CD4-positive, alpha-beta T cell (primary cell): ENCODE measurements around the gene DNAH17. TPM values are rescaled to one million over a fixed set of nuclear protein-coding genes. Genes with fewer than 3 reads are reported as not detected.

Experiments
- ATAC-seq: fragments of 200-7000 bp; cut with Tn5 transposase; one replicate; pipeline ENCODE4 v1.10.0; 2022; ENCODE audit warnings: mild to moderate bottlenecking; ENCODE audit not compliant: poor library complexity
- CTCF ChIA-PET: fragments of 350-600 bp; sonication (Branson Sonifier 250); formaldehyde crosslinking; loops from one replicate; lab custom pipeline; 2021; ENCODE audit warnings: antibody characterized with exemption, inconsistent platforms; lab: Charles Lee
- POLR2A ChIA-PET: fragments of 350-600 bp; sonication (Branson Sonifier 250); formaldehyde crosslinking; loops from one replicate; lab custom pipeline; 2021; ENCODE audit warnings: antibody characterized with exemption, inconsistent platforms; lab: Charles Lee
- DNase-seq, 14 experiments: peaks; one replicate each; pipeline ENCODE4 v3.0.0-alpha.2; 2013 to 2020; ENCODE audit warnings: mixed read lengths in 2 of 14
- H3K27ac ChIP-seq, 2 donors: one replicate each; pipeline versions ENCODE4 v1.5.1 to v1.7.0; 2013; ENCODE audit warnings: low read length in 2 of 2, low read depth in 1 of 2, mild to moderate bottlenecking in 1 of 2
- H3K27me3 ChIP-seq, 2 experiments: 1 replicate in 1 of 2; 2 replicates in 1 of 2; pipeline versions ENCODE4 v1.6.1 to v1.7.0; 2013; ENCODE audit warnings: low read length in 2 of 2, control low read depth in 1 of 2, mild to moderate bottlenecking in 1 of 2, moderate library complexity in 1 of 2; ENCODE audit not compliant: insufficient read depth in 2 of 2, control insufficient read depth in 1 of 2
- H3K36me3 ChIP-seq: one replicate; pipeline ENCODE4 v1.6.1; 2013; ENCODE audit warnings: low read length, control low read depth; ENCODE audit not compliant: insufficient read depth
- H3K4me1 ChIP-seq: one replicate; pipeline ENCODE4 v1.6.1; 2013; ENCODE audit warnings: low read length, control low read depth; ENCODE audit not compliant: insufficient read depth
- H3K4me3 ChIP-seq: one replicate; pipeline ENCODE4 v1.5.1; 2013; ENCODE audit warnings: mild to moderate bottlenecking, low read length, moderate library complexity
- H3K9me3 ChIP-seq, 2 experiments: 1 replicate in 1 of 2; 2 replicates in 1 of 2; pipeline versions ENCODE4 v1.6.1 to v1.7.0; 2013; ENCODE audit warnings: low read length in 2 of 2, mild to moderate bottlenecking in 2 of 2, control low read depth in 1 of 2, moderate library complexity in 1 of 2; ENCODE audit not compliant: control insufficient read depth in 1 of 2, insufficient read depth in 1 of 2
- H3K27ac Mint-ChIP-seq: one replicate; pipeline ENCODE4 v1.8.0; 2020; ENCODE audit warnings: mixed read lengths
- H3K27me3 Mint-ChIP-seq: one replicate; pipeline ENCODE4 v1.8.0; 2021; ENCODE audit warnings: mixed read lengths
- H3K36me3 Mint-ChIP-seq: one replicate; pipeline ENCODE4 v1.8.0; 2021; ENCODE audit warnings: low read depth, mixed read lengths
- H3K4me1 Mint-ChIP-seq: one replicate; pipeline ENCODE4 v1.8.0; 2021; ENCODE audit warnings: low read depth, mixed read lengths
- H3K4me3 Mint-ChIP-seq: one replicate; pipeline ENCODE4 v1.8.0; 2020; ENCODE audit warnings: mild to moderate bottlenecking, mixed read lengths
- H3K9me3 Mint-ChIP-seq: one replicate; pipeline ENCODE4 v1.8.0; 2020; ENCODE audit warnings: mixed read lengths
- CTCF ChIP-seq: fragments of 200-600 bp; IDR thresholded peaks from one replicate; pipeline ENCODE4 v1.8.0; 2022; ENCODE audit warnings: antibody characterized with exemption, mild to moderate bottlenecking
- intact Hi-C, 2 experiments: fragments of 100-400 bp; cut with DNase I in 1 of 2; cut with micrococcal nuclease in 1 of 2; formaldehyde crosslinking; loops; one replicate each; pipeline versions ENCODE4 v1.15.1 to v1.9.0; 2023 to 2025; cut with DNase I, micrococcal nuclease
- total RNA-seq, 174 experiments: library from RNA in 2 of 174; stranded (reverse) in 2 of 174; gene quantifications; one replicate each; pipeline ENCODE4 v1.2.3 and lab custom pipeline; 2021 to 2026

DNAH17 gene
- total RNA-seq, 2 experiments from 2014 or later, result 0.14 TPM; not detected in 1

GRCh38 chr17:78611607-78612006 lies 34.4 kb upstream of the DNAH17 start:
- no peaks in the 10 kb centered on the region for H3K9me3 Mint-ChIP-seq
- no peak overlapping the region for H3K4me3 Mint-ChIP-seq
- POLR2A ChIA-PET, result no interaction called here
- DNase-seq (no peak), ATAC-seq (no peak)
- CTCF ChIA-PET, result no interaction called here
- H3K27ac Mint-ChIP-seq, result no peak overlapping the region
- Histone ChIP-seq H3K36me3 (no peaks in the 10 kb centered on the region), H3K27ac (no peak overlapping the region), H3K4me1 (no peaks in the 10 kb centered on the region), H3K4me3 (no peak overlapping the region), H3K9me3 (no peaks in the 10 kb centered on the region), H3K27me3 (peaks cover 0 to 2% of the 10 kb centered on the region in 2 experiments)
- intact Hi-C loops, result no loop called here
- TF ChIP-seq CTCF, result no peak
- no peaks in the 10 kb centered on the region for H3K27me3 Mint-ChIP-seq
- no peaks in the 10 kb centered on the region for H3K4me1 Mint-ChIP-seq
- no peaks in the 10 kb centered on the region for H3K36me3 Mint-ChIP-seq

DNA sequence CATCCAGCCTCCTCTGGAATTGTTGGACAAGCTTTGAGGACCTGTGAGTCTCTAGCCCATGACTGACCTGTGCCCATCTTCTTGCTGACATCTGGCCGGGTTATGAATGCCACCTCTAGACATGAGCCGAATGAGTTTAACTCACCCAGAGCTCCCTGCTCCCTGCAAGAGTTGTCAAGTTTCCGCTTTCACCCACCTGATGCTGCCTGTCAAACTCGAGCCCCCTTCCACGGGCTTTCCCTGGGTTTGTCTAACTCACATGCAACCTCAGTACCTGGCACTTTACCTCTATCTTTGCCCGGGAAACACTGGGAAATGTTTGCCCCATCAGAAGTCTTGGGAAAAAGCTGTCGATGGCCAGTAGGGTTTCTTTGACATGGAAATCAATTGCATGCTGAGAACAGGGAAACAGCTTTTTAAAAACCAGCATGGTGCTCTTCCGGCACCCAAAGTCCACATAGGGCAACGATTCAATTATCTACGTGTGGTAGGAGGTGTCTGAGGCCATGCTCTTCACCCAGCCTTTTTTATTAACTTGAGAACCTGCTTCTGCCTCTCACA lies 33.8 kb upstream of the DNAH17 start:
- H3K4me1 ChIP-seq, result no peaks in the 10 kb centered on the region
- no peak for ATAC-seq
- H3K27ac Mint-ChIP-seq, result no peak overlapping the region

GRCh38 chr17:78609191-78609641 lies 32.0 kb upstream of the DNAH17 start:
- no peaks in the 10 kb centered on the region for H3K36me3 Mint-ChIP-seq
- no peaks in the 10 kb centered on the region for H3K36me3 ChIP-seq
- CTCF ChIA-PET, result no interaction called here
- no peak for TF ChIP-seq CTCF
- H3K9me3 ChIP-seq, result peaks cover 0 to 5% of the 10 kb centered on the region in 2 experiments
- intact Hi-C loops, result no loop called here
- peaks cover 0 to 2% of the 10 kb centered on the region in 2 experiments for H3K27me3 ChIP-seq
- no peaks in the 10 kb centered on the region for H3K4me1 ChIP-seq
- POLR2A ChIA-PET, result no interaction called here
- H3K4me3 Mint-ChIP-seq, result no peak overlapping the region
- no peak overlapping the region for H3K27ac ChIP-seq
- DNase-seq (no peak), ATAC-seq (no peak)
- H3K27me3 Mint-ChIP-seq, result no peaks in the 10 kb centered on the region
- no peak overlapping the region for H3K4me3 ChIP-seq
- H3K9me3 Mint-ChIP-seq, result no peaks in the 10 kb centered on the region
- no peak overlapping the region for H3K27ac Mint-ChIP-seq
- no peaks in the 10 kb centered on the region for H3K4me1 Mint-ChIP-seq

More for the DNA sequence above, 33.8 kb upstream of the DNAH17 start:
- no peak for DNase-seq
- no peak for TF ChIP-seq CTCF
- intact Hi-C loops, result no loop called here
- H3K36me3 ChIP-seq, result no peaks in the 10 kb centered on the region
- H3K27ac ChIP-seq, result no peak overlapping the region
- Mint-ChIP-seq H3K4me1 (no peaks in the 10 kb centered on the region), H3K4me3 (no peak overlapping the region), H3K9me3 (no peaks in the 10 kb centered on the region), H3K27me3 (no peaks in the 10 kb centered on the region), H3K36me3 (no peaks in the 10 kb centered on the region)
- CTCF ChIA-PET, result no interaction called here
- H3K4me3 ChIP-seq, result no peak overlapping the region
- POLR2A ChIA-PET, result no interaction called here
- H3K27me3 ChIP-seq, result peaks cover 0 to 2% of the 10 kb centered on the region in 2 experiments
- peaks cover 0 to 1% of the 10 kb centered on the region in 2 experiments for H3K9me3 ChIP-seq
